ENCODE data around the gene NOVA1.

NOVA1 gene

GRCh38 chr14:26500028-26500427, 97.8 kb downstream of the NOVA1 start:
- TF ChIP-seq, protein P1, sequence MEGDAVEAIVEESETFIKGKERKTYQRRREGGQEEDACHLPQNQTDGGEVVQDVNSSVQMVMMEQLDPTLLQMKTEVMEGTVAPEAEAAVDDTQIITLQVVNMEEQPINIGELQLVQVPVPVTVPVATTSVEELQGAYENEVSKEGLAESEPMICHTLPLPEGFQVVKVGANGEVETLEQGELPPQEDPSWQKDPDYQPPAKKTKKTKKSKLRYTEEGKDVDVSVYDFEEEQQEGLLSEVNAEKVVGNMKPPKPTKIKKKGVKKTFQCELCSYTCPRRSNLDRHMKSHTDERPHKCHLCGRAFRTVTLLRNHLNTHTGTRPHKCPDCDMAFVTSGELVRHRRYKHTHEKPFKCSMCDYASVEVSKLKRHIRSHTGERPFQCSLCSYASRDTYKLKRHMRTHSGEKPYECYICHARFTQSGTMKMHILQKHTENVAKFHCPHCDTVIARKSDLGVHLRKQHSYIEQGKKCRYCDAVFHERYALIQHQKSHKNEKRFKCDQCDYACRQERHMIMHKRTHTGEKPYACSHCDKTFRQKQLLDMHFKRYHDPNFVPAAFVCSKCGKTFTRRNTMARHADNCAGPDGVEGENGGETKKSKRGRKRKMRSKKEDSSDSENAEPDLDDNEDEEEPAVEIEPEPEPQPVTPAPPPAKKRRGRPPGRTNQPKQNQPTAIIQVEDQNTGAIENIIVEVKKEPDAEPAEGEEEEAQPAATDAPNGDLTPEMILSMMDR (conservative IDR thresholded peaks at IDR 0.05) = no peak
- no peak overlapping the region for H3K27ac ChIP-seq

- TF ChIP-seq, protein P1 (conservative IDR thresholded peaks at IDR 0.05) = no peak
- no peak overlapping the region for H3K27ac ChIP-seq
Observed at GRCh38 chr14:26499546-26499945, 98.3 kb downstream of the NOVA1 start.

DNA sequence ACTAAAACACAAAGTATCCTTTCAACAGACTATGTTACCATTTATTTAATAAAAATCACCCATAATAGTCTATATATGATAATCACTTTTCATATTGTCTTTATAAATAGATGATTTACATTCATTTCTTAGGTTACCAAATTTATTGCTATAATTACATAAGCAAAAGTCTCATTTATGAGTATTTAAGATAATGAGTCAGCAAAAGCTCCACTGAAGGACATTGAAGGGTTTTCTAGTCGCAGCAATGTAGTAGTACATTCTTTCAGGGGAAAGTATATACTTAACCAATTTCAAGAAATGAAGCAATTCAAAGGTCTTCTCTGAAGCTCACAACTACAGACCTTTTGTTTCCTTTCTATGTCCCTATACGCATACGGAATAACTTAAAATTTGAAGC, 110.9 kb downstream of the NOVA1 start:
- no peak overlapping the region for H3K27ac ChIP-seq
- TF ChIP-seq, protein P1 (conservative IDR thresholded peaks at IDR 0.05) = no peak

DNA sequence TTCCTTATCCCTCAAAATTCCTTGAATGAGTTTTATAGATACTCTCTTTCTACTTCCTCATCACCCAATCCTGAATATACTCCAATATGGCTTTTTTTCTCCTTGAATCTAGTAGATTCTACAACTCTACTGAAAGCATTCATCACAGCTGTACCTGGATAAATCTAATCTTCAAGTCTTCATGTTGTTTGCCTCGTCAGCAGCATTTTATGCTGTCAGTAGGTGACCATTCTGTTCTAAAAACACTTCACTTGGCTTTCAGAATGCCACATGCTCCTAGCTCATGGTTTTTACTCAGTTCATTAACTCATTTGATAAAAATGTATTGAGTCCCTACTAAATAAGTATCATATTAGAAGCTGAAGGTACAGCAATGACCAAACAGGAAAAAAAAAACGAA, 113.3 kb downstream of the NOVA1 start:
- TF ChIP-seq, protein P1 (conservative IDR thresholded peaks at IDR 0.05) = no peak
- no peak overlapping the region for H3K27ac ChIP-seq

DNA sequence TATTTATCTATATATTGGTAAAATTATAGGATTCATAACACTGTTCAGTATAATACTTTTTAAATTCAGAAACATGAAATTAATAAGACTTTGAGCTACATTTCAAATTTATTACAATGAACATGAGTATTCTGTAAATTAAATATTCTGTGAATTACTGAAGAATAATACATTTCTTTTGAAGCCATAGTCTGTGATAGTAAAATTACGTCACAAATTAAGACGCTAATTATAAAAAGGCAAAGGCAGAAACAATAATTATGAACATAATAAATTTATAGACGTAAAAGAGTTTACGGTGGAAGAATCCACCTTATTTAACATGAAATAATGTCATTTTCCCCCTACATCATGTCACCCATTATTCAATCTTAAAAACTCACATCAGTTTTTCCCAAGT, 118.9 kb downstream of the NOVA1 start:
- no peak overlapping the region for H3K27ac ChIP-seq
- TF ChIP-seq, protein P1 (conservative IDR thresholded peaks at IDR 0.05) = no peak

DNA sequence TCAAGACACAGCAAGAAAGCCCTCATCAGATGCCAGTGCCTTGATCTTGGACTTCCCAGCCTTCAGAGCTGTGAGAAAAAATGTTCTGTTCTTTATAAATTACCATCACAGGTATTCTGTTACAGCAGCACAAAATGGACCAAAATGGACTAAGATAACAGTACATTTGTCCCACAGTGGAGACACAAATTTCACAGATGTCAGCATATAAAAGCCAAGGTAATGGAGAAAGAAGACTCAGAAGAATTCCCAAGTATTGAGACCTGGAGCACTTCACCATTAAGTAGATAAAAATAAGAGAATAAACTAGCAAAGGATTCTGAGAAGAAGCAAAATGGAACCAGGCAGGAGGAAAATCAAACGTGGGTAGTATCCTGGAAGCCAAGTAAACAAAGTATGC, 131.0 kb downstream of the NOVA1 start:
- TF ChIP-seq, protein P1 (conservative IDR thresholded peaks at IDR 0.05) = no peak
- no peak overlapping the region for H3K27ac ChIP-seq

- TF ChIP-seq, protein P1 (conservative IDR thresholded peaks at IDR 0.05) = no peak
- H3K27ac ChIP-seq = no peak overlapping the region
Observed at GRCh38 chr14:26463136-26463535, 134.7 kb downstream of the NOVA1 start.

GRCh38 chr14:26454105-26454504, 143.7 kb downstream of the NOVA1 start:
- TF ChIP-seq, protein P1 (conservative IDR thresholded peaks at IDR 0.05) = no peak
- no peak overlapping the region for H3K27ac ChIP-seq

Data from VCaP (cell line).